NB4 (cell line): ENCODE data around the gene SOX2.

Source experiments
- DNase-seq: peaks from one replicate; pipeline ENCODE4 v3.0.0; 2010; ENCODE audit warnings: low read depth
- H3K4me3 ChIP-seq: one replicate; pipeline ENCODE4 v1.5.1; 2011; ENCODE audit warnings: mild to moderate bottlenecking, low read depth, low read length, moderate library complexity
- MAX ChIP-seq: IDR thresholded peaks from 2 replicates; pipeline ENCODE4 v1.6.1; 2011; ENCODE audit warnings: low read depth, low read length
- MYC ChIP-seq: IDR thresholded peaks from 2 replicates; pipeline ENCODE4 v1.6.1; 2011; ENCODE audit warnings: low read depth, low read length
- POLR2A ChIP-seq: IDR thresholded peaks from 2 replicates; pipeline ENCODE4 v1.6.1; 2011; ENCODE audit warnings: mild to moderate bottlenecking; ENCODE audit not compliant: insufficient read length; ENCODE audit errors: extremely low read depth
- TF ChIP-seq, protein P1 (sequence below): IDR thresholded peaks from one replicate; pipeline ENCODE4 v1.5.1; 2012; ENCODE audit warnings: low read depth, low read length

The SOX2 gene

DNA sequence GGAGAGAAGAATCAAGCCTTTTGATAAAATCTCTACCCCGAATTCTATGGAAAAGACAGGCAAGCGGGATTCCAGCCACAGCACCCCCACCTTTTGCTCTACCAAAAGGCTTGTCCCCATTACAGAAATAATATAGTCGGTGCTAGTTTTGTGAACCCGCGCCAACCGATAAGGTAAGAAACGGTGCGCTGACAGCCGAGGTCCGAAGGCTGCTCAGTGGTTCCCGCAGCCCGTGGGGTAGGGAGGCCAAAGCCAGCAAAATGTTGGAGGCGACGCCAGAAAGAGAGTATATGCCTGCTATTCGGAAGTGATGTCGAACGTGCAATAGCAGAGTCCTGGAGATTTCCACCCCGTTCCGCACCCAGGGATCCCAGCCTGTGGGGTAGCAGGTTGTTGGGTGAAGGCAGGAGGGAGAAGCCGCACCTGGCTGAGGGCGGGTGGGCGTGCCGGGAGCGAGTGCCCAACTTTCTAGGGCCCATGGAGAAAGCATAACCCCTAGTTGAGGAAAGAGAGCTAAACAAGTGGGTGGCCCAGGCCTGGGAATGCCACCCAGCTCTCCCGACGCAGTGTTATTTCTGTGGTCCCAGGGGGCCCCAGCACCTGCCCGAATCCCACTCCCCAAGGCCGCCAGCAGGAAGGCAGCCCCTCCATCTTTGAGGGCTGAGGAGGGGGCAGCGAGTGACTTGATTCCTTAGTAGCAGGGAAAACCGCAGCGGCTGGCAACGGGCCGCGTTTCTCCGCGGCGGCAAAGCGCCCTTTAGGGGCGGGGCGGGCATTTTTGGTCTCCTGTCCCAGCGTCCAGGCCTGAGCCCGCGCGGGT lies 7.9 kb upstream of the SOX2 start:
- no peak overlapping the region for H3K4me3 ChIP-seq
- TF ChIP-seq MYC (no peak), POLR2A (no peak), MAX (no peak)
- TF ChIP-seq, protein P1, sequence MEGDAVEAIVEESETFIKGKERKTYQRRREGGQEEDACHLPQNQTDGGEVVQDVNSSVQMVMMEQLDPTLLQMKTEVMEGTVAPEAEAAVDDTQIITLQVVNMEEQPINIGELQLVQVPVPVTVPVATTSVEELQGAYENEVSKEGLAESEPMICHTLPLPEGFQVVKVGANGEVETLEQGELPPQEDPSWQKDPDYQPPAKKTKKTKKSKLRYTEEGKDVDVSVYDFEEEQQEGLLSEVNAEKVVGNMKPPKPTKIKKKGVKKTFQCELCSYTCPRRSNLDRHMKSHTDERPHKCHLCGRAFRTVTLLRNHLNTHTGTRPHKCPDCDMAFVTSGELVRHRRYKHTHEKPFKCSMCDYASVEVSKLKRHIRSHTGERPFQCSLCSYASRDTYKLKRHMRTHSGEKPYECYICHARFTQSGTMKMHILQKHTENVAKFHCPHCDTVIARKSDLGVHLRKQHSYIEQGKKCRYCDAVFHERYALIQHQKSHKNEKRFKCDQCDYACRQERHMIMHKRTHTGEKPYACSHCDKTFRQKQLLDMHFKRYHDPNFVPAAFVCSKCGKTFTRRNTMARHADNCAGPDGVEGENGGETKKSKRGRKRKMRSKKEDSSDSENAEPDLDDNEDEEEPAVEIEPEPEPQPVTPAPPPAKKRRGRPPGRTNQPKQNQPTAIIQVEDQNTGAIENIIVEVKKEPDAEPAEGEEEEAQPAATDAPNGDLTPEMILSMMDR, result no peak
- DNase-seq, result no peak

GRCh38 chr3:181704421-181705085 lies 7.2 kb upstream of the SOX2 start:
- DNase-seq, result no peak
- no peak overlapping the region for H3K4me3 ChIP-seq
- no peak for TF ChIP-seq MYC
- TF ChIP-seq POLR2A, result no peak

GRCh38 chr3:181705086-181705480 lies 6.6 kb upstream of the SOX2 start:
- H3K4me3 ChIP-seq, result no peak overlapping the region
- TF ChIP-seq MYC, result no peak
- TF ChIP-seq, protein P1, result no peak
- TF ChIP-seq MAX, result no peak
- TF ChIP-seq POLR2A, result no peak
- DNase-seq, result no peak

- no peak for TF ChIP-seq POLR2A
- TF ChIP-seq, protein P1, result no peak
- no peak for TF ChIP-seq MAX
- TF ChIP-seq MYC, result no peak
- H3K4me3 ChIP-seq, result no peak overlapping the region
- no peak for DNase-seq
These were observed 3.7 kb upstream of the SOX2 start for GRCh38 chr3:181707980-181708379.

DNA sequence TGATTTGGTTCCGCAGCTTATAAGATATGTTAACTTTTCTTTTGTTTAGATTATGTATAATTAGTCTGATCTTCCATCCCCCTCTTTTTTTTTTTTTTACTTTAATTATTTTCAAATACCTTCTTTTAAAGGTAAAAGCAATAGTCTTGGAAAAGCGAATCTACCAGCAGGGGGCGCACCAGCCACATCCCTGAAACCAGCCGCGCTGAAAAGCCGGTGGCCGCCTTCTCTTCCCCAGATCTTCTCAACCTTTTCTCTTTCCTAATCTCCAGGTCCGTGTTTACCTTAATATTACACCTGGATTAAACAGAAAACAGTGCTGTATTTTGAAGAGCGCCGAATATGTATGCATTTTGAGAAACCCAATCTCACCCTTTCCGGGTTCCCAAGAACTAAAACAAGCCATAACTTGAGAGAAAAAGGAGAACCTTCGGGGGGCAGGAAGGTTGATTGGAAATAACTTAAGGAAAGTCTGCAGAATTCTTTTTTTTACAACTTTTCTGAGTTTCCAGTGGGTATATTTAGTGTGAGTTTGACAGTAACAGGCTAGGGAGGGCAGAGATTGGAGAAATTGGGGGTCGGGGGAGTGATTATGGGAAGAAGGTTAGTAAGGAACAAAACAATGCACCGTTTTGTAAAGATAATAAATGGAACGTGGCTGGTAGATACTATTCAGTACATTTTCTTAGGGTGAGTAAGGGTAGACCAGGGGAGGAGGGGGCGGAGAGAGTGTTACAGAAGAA lies 2.0 kb upstream of the SOX2 start:
- peak; percentile 60 for DNase-seq
- H3K4me3 ChIP-seq, result no peak overlapping the region
- no peak for TF ChIP-seq MAX
- TF ChIP-seq, protein P1, result peak; percentile 43
- TF ChIP-seq MYC, result no peak
